Prostate gland (tissue), 2 donors: Measurements from ENCODE around the gene TTN.

Experiments
- POLR2A ChIP-seq: fragments of 450-650 bp; IDR thresholded peaks from one replicate; pipeline ENCODE4 v1.6.1; 2016; ENCODE audit warnings: antibody characterized with exemption, mild to moderate bottlenecking
- POLR2AphosphoS5 ChIP-seq: sonication (generic); formaldehyde crosslinking; IDR thresholded peaks from one replicate; pipeline ENCODE4 v1.6.1; 2017; ENCODE audit warnings: antibody characterized with exemption
- TF ChIP-seq, protein P1 (sequence below), 4 experiments: fragments of 200-600 bp in 2 of 4; fragments of 450-650 bp in 2 of 4; sonication (generic) in 2 of 4; IDR thresholded peaks; 1 replicate in 3 of 4; 2 replicates in 1 of 4; pipeline ENCODE4 v1.5.1; 2016 to 2019; ENCODE audit warnings: antibody characterized with exemption in 4 of 4, mild to moderate bottlenecking in 2 of 4, moderate library complexity in 2 of 4

DNA sequence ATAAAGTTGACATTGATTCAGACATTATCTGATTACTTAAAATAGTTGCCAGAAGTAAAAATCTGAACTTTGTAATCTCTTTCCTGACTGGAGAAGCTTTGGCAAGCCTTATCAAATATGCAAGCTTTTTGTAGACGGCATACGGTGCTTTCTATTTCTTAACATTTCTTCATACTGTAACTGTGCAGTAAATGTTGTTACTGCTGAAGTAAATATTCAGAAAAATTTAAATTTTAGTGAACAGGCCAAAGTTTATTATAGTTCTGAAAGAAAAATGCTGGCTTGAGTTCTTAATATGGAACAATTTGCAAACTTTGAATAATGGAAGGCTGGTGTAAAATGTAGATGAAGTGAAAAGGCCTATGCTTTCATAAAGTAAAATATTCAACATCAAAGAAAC lies 1.8 kb downstream of the TTN start:
- TF ChIP-seq POLR2A (no peak), POLR2AphosphoS5 (no peak)
- TF ChIP-seq, protein P1, sequence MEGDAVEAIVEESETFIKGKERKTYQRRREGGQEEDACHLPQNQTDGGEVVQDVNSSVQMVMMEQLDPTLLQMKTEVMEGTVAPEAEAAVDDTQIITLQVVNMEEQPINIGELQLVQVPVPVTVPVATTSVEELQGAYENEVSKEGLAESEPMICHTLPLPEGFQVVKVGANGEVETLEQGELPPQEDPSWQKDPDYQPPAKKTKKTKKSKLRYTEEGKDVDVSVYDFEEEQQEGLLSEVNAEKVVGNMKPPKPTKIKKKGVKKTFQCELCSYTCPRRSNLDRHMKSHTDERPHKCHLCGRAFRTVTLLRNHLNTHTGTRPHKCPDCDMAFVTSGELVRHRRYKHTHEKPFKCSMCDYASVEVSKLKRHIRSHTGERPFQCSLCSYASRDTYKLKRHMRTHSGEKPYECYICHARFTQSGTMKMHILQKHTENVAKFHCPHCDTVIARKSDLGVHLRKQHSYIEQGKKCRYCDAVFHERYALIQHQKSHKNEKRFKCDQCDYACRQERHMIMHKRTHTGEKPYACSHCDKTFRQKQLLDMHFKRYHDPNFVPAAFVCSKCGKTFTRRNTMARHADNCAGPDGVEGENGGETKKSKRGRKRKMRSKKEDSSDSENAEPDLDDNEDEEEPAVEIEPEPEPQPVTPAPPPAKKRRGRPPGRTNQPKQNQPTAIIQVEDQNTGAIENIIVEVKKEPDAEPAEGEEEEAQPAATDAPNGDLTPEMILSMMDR (IDR thresholded peaks at IDR 0.05), result no peak
